GM21619 (cell line): ENCODE measurements around the gene MT1B.
"Not testable (repeated sequence)": the region's sequence is repeated elsewhere in the genome, so short reads cannot be mapped to it uniquely, and the experiment has no call there.

Source experiments
- ATAC-seq: cut with Tn5 transposase; IDR thresholded peaks from one replicate; pipeline ENCODE4 v1.9.1; 2021; ENCODE audit not compliant: unreplicated experiment

Gene MT1B

DNA sequence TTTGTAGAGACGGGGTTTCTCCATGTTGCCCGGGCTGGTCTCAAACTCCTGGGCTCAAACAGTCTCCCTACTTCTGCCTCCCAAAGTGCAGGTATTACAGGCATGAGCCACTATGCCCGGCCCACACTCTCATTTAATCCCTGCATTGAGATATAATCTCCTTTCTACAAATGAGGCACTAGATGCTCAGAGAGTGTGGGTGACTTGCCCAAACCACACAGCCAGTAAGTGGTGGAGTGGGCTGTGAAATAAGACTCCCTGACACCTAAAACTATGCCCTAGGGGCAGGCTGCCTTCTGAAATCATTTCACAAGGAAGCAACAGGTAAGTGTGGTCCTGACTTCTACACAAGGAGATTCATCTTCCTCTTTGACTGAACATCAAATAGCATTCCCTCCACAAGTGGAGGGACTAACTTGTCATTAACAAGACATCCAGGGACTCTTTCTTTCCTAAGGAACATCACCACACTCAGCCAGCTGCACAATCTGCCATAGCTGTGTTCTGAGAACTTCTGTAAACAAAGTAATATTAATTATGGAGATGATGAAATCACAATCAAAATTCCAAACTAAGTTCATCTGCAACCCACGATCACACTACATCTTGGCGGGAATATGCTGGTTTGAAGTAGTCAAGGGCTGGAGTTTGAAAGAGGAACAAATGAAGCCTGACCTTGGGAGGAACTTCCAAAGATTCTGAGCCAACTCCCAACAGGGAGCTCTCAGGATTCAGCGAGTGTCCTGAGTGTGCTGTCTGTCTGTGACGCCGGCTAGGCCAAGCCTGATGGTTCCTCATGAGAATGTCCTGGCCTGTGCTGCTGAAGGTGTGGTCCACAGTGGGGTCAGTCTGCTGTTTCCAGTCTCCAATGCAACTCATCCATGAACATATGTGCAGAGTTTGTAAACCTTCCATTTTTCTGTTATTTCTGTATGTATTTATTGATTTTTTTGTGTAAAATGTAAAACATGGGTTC, 13.9 kb downstream of the MT1B start:
- not testable (repeated sequence) for ATAC-seq

DNA sequence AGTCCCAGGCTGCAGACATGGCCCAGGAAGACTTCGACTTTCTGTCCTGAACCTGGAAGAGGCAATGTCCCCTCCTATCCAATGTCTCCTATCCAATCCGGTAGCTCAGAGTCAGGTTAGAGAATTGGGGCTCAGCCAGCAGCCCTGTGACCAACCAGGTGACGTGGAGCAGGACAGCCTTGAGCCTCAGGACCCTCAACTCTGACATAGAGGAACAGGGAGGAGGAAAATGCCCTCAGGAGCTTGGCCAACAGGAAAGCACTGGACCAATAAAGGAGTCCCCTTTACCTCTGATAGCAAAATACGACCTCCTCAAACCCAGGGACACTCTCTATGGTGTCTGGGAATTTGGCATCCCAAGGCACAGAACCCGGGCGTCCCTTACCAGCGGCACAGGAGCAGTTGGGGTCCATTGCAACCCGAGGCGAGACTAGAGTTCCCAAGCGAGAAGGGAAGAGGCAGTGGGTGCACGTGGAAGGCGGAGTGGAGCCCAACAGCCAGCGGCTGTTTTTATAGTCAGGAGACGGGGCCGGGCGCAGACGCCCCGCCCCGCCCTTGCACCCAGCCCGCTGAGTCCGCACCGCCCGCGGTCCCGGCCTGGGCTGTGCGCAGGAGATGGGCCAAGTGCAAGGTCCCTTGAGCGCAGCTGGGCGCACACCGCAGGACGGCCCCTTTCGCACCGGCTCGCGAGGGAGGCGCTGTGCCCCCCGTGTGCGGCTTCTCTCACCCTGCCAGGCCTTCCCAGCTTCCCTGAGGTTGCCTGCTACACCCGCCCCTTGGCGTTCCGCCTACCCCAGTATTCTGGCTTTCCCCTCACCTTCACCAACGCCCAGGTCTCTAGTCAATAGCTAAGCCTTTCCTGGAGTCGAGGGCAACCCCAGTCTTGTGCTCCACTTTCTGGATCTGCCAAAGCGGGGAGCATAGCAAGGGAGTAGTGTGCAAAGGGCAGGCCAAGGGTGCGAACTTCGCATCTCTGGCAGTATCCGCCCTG, 16.2 kb downstream of the MT1B start, which contains the start of gene MT1G:
Gene MT1G (minus strand): TSS at position 485 of the 991 bp plus-strand sequence. CDS start 72 bp downstream, at position 413.
- ATAC-seq: no peak

DNA sequence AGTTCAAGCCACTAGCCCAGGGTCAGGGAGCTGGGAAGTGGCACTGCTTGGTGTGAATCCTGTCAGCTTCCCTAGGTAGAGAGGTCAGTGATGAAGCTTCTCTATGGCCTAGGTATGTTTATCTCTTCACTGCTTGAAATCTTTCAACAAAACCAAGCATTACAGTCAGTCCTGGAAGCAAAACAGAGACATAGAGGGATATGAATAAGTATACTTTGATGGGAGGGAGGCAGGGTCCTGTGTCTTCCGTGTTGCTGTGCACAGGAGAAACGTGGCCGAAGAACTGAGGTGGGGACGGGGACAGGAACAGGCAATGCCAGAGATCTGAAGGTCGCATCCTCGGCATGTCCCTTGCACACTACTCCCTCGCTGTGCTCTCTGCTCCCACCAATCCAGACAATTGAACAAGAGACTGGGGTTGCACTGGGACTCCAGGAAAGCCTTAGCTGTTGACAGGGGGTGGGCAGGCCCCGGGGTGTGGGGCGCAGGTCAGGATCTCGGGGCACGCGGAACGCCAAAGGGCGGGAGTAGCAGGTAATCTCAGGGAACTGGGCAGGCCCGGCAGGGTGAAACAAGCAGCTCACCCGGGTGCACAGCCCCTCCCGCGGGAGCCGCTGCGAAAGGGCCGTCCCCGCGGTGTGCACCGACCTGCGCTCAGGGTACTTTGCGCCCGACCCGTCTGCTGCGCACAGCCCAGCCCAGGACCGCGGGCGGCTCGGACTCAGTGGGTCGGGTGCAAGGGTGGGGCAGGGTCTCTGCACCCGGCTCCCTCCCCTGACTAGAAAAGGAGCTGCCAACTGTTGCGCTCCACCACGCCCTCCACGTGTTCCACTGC, 17.5 kb downstream of the MT1B start, which contains the start of gene MT1H:
Gene MT1H (plus strand): TSS at position 810 of the 835 bp plus-strand sequence. CDS start 71 bp downstream, outside the sequence.
- ATAC-seq: no peak

DNA sequence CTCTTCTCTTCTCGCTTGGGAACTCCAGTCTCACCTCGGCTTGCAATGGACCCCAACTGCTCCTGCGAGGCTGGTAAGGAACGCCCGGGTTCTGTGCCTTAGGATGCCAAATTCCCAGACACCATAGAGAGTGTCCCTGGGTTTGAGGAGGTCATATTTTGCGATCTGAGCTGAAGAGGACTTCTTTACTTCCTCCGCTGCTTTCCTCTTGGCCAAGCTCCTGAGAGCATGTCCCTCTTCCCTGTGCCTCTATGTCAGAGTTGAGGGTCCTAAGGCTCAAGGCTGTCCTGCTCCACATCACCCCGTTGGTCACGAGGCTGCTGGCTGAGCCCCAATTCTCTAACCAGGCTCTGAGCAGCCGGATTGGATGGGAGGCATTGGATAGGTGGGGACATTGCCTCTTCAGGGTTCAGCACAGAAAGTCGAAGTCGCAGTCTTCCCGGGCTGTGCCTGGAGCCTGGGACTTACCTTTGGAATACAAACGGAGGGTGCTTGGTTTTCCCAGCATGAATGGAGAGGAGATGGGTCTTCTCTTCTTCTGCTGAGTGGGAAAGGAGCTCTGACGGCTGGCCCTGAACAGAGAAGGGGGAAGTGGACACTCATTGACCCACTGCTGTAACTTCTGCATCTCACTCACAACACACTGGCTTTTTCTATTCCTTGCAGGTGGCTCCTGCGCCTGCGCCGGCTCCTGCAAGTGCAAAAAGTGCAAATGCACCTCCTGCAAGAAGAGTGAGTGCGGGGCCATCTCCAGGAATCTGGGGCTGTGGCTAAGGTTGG, 18.3 kb downstream of the MT1B start:
- no peak for ATAC-seq

DNA sequence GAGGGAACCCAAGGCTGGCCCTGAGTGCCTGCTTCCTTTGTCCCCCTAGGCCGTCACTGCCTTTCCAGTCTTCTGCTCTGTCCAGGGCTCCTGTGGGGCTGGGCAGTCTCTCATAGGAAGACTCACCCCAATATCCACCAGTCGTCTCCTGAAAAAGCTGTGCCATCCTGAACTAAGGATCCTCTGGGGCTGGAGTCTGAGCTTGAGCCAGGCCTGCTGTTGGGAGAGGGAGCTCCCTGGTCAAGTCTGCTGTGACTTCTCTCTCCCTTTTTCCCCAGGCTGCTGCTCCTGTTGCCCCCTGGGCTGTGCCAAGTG, 18.9 kb downstream of the MT1B start:
- ATAC-seq: no peak

DNA sequence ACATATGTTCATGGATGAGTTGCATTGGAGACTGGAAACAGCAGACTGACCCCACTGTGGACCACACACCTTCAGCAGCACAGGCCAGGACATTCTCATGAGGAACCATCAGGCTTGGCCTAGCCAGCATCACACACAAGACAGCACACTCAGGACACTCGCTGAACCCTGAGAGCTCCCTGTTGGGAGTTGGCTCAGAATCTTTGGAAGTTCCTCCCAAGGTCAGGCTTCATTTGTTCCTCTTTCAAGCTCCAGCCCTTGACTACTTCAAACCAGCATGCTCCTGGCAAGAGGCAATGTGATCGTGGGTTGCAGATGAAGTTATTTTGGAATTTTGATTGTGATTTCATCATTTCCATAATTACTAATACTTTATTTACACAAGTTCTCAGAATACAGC, 20.0 kb downstream of the MT1B start:
- not testable (repeated sequence) for ATAC-seq

DNA sequence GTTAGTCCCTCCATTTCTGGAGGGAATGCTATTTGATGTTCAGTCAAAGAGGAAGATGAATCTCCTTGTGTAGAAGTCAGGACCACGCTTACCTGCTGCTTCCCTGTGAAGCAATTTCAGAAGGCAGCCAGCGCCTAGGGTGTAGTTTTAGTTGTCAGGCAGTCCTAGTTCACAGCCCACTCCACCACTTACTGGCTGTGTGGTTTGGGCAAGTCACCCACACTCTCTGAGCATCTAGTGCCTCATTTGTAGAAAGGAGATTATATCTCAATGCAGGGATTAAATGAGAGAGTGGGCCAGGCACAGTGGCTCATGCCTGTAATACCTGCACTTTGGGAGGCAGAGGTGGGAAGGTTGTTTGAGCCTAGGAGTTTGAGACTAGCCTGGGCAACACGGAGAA, 20.5 kb downstream of the MT1B start:
- not testable (repeated sequence) for ATAC-seq

DNA sequence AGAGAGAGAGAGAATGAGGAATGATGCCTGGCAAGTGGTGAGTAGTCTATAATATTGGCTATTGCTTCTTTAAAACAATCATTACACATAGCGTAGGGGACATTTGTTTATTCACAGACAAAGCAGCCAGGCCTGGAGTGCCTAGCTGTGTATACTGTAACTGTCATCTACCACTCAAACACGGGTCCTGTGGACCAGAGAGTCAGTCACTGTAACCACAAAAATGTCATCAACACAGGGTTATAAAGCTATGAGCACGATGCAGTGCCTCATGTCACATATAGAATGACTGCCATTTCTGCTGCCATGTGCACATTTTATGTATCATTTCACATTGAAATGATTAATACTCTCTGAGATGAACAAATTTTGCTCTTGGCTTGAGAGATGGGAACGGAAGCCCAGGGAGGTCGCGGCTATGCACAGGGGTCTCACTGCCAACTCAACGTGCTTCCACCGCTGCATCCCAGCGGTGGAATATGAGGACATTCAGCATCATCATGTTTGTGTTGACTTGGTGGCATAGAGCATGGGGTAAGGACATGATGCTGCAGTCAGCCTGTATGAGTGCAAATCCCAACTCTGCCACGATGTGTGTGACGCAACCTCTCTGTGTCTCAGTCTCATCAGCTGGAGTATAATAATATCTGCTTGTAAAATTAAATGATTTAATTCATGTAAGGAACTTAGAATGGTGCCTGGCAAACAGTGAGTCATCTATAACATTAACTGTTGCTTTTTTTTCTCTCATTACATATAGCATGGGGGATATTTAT, 21.3 kb downstream of the MT1B start:
- ATAC-seq: no peak

DNA sequence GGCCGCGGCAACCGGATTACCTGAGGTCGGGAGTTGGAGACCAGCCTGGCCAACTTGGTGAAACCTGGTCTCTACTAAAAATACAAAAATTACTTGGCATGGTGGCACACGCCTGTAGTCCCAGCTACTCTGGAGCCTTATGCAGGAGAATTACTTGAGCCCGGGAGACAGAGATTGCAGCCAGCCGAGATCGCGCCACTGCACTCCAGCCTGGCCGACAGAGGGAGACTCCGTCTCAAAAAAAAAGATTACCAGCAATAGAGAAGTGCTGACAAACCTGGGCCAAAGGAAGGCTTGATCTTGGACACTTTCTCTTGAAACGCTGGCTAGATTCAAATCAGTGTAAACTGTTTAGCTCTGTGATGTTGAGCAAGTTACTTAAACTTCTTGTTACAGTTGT, 22.2 kb downstream of the MT1B start:
- no peak for ATAC-seq

DNA sequence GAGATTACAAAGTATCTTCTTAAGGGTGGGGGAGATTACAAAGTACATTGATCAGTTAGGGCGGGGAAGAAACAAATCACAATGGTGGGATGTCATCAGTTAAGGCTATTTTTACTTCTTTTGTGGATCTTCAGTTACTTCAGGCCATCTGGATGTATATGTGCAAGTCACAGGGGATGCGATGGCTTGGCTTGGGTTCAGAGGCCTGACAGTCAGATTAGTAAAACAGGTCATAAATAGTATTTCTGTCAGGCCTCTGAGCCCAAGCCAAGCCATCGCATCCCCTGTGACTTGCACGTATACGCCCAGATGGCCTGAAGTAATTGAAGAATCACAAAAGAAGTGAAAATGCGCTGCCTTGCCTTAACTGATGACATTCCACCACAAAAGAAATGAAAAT, 22.9 kb downstream of the MT1B start:
- ATAC-seq: not testable (repeated sequence)

DNA sequence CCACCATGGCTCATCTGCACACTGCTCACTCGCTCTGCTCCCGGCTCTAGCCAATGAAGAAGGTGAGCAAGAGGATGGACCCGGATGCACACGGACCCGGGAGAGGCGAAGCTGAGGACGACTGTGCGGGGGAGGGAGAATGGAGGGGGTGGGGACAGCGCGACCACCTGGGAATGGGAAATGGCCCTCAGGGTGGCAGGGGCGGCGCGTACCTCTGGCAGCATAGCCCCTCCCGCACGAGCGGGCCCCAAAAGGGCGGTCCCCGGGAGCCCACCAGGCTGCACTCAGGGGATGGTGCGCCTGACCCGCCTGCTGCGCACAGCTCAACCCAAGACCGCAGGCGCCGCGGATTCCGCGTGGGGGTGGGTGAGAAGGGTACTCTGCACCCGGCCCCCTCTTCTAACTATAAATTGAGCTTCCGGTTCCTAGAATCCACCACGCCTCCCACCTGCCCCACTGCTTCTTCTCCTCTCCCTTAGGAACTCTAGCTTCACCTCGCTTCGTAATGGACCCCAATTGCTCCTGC, 24.1 kb downstream of the MT1B start:
- no peak for ATAC-seq

DNA sequence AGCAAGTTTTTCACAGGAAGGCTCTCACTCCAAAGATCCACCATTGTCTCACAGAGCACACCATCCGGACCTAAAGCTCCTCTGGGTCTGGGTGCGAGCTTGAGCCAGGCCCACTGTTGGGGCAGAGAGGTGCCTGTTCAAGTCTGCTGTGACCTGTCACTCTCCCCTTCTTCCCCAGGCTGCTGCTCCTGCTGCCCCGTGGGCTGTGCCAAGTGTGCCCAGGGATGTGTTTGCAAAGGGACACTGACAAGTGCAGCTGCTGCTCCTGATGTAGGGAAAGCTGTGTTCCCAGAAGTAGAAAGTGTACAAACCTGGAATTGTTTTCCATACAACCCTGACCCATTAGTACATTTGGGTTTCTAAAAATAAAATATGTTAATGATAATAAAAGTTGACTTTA, 25.8 kb downstream of the MT1B start:
- ATAC-seq: no peak

DNA sequence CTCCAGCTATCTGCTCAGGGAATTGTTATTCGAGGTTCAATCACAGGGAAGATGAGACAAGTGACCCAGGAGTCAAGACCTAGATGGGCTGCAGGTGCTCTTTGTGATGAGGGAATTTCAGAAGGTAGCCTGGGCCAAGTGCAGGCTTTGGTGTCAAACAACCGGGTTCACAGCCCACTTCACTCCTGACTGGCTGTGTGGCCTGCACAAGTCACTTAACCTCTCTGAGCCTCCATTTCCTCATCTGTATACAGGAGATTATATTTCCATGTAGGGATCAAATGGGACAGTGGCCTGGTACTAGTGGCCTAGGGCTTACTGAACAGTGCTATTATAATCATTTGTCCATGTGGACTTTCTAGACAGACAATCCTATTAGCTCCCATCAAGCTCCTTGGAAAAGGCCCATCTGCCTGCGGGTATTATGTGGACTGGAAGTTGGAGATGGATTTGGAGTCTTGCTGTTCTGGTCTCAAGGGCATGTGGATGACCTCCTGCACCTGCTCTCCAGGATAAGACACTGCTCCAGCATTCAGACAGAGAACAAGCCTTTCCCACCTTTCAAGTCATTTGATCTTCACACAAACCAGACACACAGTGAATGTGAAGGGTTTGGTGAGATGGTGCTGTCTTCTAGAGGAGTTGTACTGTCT, 27.5 kb downstream of the MT1B start:
- ATAC-seq: no peak

DNA sequence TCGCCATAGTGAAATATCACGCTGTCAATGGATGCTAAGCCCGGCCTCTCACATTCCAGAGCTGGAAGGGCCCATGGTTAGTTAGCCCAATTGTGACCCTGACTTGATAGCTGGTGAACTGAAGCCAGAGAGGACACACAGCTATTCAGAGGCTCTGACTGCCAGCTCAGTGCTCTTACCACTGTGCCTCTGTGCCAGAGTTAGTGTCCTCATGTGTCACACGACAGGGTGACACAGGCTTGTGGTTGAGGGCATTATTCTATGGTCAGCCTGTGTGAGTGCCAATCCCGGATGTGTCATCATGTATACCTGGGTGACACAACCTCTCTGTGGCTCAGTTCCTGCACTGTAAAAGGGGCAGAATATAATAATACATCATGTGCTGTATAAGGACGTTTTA, 28.1 kb downstream of the MT1B start:
- no peak for ATAC-seq

DNA sequence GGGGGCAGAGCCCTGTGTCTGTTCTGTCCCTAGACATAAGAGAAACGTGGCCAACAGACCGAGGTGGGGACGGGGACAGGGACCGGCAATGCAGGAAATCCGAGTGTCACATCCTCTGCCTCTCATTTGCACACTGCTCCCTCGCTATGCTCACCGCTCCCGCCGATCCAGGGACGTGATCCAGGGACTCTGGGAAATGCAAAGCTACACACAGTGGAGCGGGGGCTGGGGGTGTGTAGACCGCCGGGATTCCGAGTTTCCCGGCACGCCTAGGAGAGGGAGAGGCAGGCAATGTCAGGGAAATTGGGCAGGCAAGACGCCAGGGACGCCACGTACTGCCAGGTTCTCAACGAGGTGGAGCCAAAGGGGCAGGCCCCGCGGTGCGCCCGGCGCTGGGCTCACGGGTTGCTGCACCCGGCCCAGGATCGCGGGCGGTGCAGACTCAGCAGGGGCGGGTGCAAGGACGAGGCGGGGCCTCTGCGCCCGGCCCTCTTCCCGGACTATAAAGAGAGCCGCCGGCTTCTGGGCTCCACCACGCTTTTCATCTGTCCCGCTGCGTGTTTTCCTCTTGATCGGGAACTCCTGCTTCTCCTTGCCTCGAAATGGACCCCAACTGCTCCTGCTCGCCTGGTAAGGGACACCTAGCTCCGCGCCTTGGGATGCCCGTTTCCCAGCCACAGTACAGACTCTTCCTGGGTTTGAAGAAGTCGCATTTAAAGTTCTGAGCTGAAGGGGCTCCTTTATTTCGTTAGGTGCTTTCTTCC, 30.4 kb downstream of the MT1B start, which contains the start of gene MT1X:
Gene MT1X (plus strand): TSS at position 532 of the 764 bp plus-strand sequence. CDS start 71 bp downstream, at position 603.
- ATAC-seq: peak; percentile 97

DNA sequence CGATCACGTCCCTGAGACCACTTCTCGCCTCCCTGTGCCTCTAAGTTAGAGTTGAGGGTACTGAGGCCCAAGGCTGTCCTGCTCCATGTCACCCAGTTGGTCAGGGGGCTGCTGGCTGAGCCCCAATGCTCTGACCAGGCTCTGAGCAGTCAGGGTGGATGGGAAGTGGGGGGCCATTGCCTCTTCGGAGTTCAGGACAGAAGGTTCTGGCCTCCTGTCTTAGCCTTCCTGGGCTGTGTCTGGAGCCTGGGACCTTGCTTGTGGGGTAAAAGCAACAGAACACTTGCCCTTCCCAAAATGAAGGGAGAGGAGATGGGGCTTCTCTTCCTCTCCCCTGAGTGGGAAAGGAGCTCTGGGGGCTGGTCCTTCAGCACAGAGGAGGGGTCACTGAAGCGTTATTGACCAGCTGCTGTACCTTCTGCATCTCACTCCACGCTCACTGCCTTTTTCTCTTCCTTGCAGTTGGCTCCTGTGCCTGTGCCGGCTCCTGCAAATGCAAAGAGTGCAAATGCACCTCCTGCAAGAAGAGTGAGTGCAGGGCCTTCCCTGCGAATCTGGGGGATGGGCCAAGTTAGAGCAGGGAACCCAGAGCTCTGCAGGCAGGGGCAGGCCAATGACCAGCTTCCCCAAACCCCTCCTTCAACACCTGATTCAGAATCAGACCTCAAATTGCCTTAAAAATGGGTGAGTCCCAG, 31.2 kb downstream of the MT1B start:
- ATAC-seq: no peak
